Suprapubic skin (tissue), 4 donors: Measurements from ENCODE around the gene FBXO36.

Experiments used
- POLR2A ChIP-seq, 2 donors: fragments of 450-650 bp; IDR thresholded peaks; one replicate each; pipeline ENCODE4 v1.6.1; 2017; ENCODE audit warnings: antibody characterized with exemption in 2 of 2, mild to moderate bottlenecking in 2 of 2, moderate library complexity in 2 of 2
- POLR2AphosphoS5 ChIP-seq, 3 donors: sonication (generic); formaldehyde crosslinking; IDR thresholded peaks; one replicate each; pipeline ENCODE4 v1.6.1; 2017; ENCODE audit warnings: antibody characterized with exemption in 3 of 3

DNA sequence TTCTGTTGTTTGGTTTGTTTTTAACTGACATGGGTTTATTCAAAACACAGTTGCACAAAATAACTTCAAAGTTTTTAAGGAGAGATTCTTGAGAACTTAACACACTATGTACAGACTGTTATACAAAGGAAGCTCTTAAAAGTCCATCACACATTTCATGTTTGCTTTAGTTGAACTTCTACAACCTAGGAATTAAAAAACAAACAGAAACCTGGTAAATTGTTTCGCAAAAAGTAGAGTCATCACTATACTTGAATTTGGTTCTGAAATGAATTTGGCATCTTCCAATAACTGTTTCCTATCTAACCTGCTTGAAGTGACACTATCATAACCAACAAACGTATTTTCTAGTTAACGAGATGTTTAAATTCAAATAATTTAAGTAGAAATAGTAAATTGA is 22.3 kb upstream of the FBXO36 start:
- TF ChIP-seq POLR2A (IDR thresholded peaks at IDR 0.05) (no peak), POLR2AphosphoS5 (IDR thresholded peaks at IDR 0.05) (no peak)
